ENCODE measurements around the gene SLC6A12. TPM values are rescaled to one million over a fixed set of nuclear protein-coding genes. Genes with fewer than 3 reads are reported as not detected.

SLC6A12 gene
- total RNA-seq, 4 donors from 2014 or later, result 0.46 to 7.0 (median 2.1) TPM

- no peak for DNase-seq (ENCODE audit: low spot score)
- no peak for ATAC-seq (ENCODE audit: low FRiP score)
- TF ChIP-seq, protein P1, sequence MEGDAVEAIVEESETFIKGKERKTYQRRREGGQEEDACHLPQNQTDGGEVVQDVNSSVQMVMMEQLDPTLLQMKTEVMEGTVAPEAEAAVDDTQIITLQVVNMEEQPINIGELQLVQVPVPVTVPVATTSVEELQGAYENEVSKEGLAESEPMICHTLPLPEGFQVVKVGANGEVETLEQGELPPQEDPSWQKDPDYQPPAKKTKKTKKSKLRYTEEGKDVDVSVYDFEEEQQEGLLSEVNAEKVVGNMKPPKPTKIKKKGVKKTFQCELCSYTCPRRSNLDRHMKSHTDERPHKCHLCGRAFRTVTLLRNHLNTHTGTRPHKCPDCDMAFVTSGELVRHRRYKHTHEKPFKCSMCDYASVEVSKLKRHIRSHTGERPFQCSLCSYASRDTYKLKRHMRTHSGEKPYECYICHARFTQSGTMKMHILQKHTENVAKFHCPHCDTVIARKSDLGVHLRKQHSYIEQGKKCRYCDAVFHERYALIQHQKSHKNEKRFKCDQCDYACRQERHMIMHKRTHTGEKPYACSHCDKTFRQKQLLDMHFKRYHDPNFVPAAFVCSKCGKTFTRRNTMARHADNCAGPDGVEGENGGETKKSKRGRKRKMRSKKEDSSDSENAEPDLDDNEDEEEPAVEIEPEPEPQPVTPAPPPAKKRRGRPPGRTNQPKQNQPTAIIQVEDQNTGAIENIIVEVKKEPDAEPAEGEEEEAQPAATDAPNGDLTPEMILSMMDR (IDR thresholded peaks at IDR 0.05), result no peak
Measured at GRCh38 chr12:195951-196350, 18.0 kb downstream of the SLC6A12 start.

- ATAC-seq (ENCODE audit: low FRiP score) (no peak), DNase-seq (ENCODE audit: low spot score) (no peak)
- TF ChIP-seq, protein P1 (IDR thresholded peaks at IDR 0.05), result no peak
Measured at GRCh38 chr12:195156-195555, 18.8 kb downstream of the SLC6A12 start.

- DNase-seq (ENCODE audit: low spot score), result no peak
- TF ChIP-seq, protein P1 (IDR thresholded peaks at IDR 0.05), result no peak
- ATAC-seq (ENCODE audit: low FRiP score), result no peak
Measured at GRCh38 chr12:194276-194675, 19.7 kb downstream of the SLC6A12 start.

- DNase-seq (ENCODE audit: low spot score) (no peak), ATAC-seq (ENCODE audit: low FRiP score) (no peak)
- TF ChIP-seq, protein P1 (IDR thresholded peaks at IDR 0.05), result no peak
Measured at GRCh38 chr12:193261-193660, 20.7 kb downstream of the SLC6A12 start.

GRCh38 chr12:191541-191940 lies 22.4 kb downstream of the SLC6A12 start:
- DNase-seq (ENCODE audit: low spot score) (no peak), ATAC-seq (ENCODE audit: low FRiP score) (no peak)
- TF ChIP-seq, protein P1 (IDR thresholded peaks at IDR 0.05), result no peak

GRCh38 chr12:190881-191280 lies 23.1 kb downstream of the SLC6A12 start:
- TF ChIP-seq, protein P1 (IDR thresholded peaks at IDR 0.05), result no peak
- no peak for ATAC-seq (ENCODE audit: low FRiP score)
- no peak for DNase-seq (ENCODE audit: low spot score)

GRCh38 chr12:189622-189962 lies 24.4 kb downstream of the SLC6A12 start:
- TF ChIP-seq, protein P1 (IDR thresholded peaks at IDR 0.05), result no peak
- DNase-seq (ENCODE audit: low spot score), result no peak
- no peak for ATAC-seq (ENCODE audit: low FRiP score)
